HG03520 (cell line): ENCODE results near the gene ADD1.

ENCODE experiments used
- ATAC-seq: cut with Tn5 transposase; IDR thresholded peaks from one replicate; pipeline ENCODE4 v1.9.1; 2021; ENCODE audit warnings: mild to moderate bottlenecking, moderate library complexity; ENCODE audit not compliant: unreplicated experiment

Gene ADD1

GRCh38 chr4:2804973-2805501, 38.6 kb upstream of the ADD1 start:
- no peak for ATAC-seq

GRCh38 chr4:2805712-2806389, 37.8 kb upstream of the ADD1 start:
- ATAC-seq, result no peak

GRCh38 chr4:2806390-2807355, 37.0 kb upstream of the ADD1 start:
- no peak for ATAC-seq

GRCh38 chr4:2807571-2807970, 36.1 kb upstream of the ADD1 start:
- no peak for ATAC-seq

- ATAC-seq, result no peak
Observed at GRCh38 chr4:2808001-2808400, 35.6 kb upstream of the ADD1 start.

GRCh38 chr4:2809610-2810180, 33.9 kb upstream of the ADD1 start:
- ATAC-seq, result no peak

- no peak for ATAC-seq
Observed at GRCh38 chr4:2810388-2810787, 33.3 kb upstream of the ADD1 start.

- peak; percentile 47 for ATAC-seq
Observed at GRCh38 chr4:2811830-2812611, 31.6 kb upstream of the ADD1 start.

- ATAC-seq, result peak; percentile 18
Observed at GRCh38 chr4:2812612-2813354, 30.9 kb upstream of the ADD1 start.

- ATAC-seq, result no peak
Observed at GRCh38 chr4:2813446-2814405, 29.9 kb upstream of the ADD1 start.

GRCh38 chr4:2814627-2815270, 28.9 kb upstream of the ADD1 start:
- no peak for ATAC-seq

- ATAC-seq, result no peak
Observed at GRCh38 chr4:2816401-2816954, 27.2 kb upstream of the ADD1 start.

GRCh38 chr4:2817137-2817536, 26.5 kb upstream of the ADD1 start:
- no peak for ATAC-seq

GRCh38 chr4:2817701-2818350, 25.8 kb upstream of the ADD1 start:
- ATAC-seq, result no peak

- no peak for ATAC-seq
Observed at GRCh38 chr4:2818351-2818939, 25.2 kb upstream of the ADD1 start.

GRCh38 chr4:2819244-2820215, 24.1 kb upstream of the ADD1 start:
- ATAC-seq, result no peak
